HG02610 (cell line): ENCODE measurements around the gene GBP6.
"Not testable (repeated sequence)": the region's sequence is repeated elsewhere in the genome, so short reads cannot be mapped to it uniquely, and the experiment has no call there.

Experiments used
- ATAC-seq: cut with Tn5 transposase; IDR thresholded peaks from one replicate; pipeline ENCODE4 v1.9.1; 2021; ENCODE audit warnings: mild to moderate bottlenecking, moderate library complexity; ENCODE audit not compliant: unreplicated experiment

The GBP6 gene

DNA sequence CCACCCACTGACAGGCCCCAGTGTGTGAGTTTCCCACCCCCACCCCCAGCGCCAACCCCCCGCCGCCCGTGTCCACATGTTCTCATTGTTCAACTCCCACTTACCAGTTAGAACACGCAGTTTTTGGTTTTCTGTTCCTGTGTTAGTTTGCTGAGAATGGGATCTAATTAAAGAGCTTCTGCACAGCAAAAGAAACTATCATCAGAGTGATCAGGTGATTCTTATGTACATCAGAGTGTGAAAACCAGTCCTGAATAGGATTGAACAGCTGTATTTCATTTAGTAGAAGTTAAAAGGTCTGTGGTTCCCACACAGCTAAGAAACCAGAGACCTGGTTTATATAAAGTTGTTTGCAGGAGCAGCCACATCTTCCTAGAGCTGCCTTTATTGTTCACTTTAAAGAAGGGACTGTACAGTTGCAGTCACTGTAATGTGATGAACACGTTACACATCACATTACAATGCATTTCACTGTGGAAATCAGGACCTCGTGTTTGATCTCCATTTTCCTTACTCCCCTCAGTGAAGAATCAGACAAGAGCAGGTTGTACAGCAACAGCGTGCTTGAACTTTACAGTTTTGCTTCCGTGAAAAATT, 1.2 kb downstream of the GBP6 start:
- ATAC-seq, result no peak

GRCh38 chr1:89367221-89367620, 3.4 kb downstream of the GBP6 start:
- ATAC-seq, result no peak

DNA sequence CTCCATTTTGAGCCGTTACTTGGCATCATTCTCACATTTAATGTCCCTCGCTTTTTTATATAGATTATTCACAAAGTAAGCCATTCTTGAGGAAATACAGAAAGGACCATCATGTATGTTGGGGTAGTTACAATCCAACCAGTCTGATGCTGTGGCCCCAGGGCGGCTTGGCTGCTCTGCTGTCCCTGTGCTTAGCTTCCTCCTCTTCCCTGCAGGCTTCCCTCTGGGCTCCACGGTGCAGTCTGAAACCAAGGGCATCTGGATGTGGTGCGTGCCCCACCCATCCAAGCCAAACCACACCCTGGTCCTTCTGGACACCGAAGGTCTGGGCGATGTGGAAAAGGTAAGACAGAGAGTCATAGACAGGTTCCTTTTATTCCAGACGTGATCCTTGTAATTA, 5.5 kb downstream of the GBP6 start:
- ATAC-seq, result no peak

- ATAC-seq, result not testable (repeated sequence)
These were observed 10.0 kb downstream of the GBP6 start for GRCh38 chr1:89373810-89374209.

DNA sequence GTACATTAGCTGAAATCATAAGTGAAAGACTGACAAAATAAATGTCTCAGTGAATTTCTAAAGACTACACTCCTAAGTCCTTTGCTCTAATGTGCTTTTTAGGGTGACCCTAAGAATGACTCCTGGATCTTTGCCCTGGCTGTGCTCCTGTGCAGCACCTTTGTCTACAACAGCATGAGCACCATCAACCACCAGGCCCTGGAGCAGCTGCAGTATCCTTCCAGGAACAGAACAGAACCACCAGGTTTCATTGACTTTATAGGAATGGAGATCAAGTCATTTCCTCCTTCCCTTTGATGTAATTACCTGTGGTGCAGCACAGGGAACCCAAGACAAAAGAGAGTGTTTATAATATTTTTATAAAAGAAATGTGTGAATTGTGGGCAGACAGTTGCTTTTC, 14.1 kb downstream of the GBP6 start:
- ATAC-seq, result no peak

DNA sequence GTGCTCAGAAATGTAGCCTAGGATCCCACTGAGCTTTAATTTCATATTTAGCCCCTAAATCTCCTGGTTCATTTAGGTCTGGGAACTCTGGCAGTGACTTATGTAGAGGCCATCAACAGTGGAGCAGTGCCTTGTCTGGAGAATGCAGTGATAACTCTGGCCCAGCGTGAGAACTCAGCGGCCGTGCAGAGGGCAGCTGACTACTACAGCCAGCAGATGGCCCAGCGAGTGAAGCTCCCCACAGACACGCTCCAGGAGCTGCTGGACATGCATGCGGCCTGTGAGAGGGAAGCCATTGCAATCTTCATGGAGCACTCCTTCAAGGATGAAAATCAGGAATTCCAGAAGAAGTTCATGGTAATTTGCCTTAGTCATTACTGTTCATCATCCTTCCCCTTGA, 17.8 kb downstream of the GBP6 start:
- ATAC-seq, result no peak

DNA sequence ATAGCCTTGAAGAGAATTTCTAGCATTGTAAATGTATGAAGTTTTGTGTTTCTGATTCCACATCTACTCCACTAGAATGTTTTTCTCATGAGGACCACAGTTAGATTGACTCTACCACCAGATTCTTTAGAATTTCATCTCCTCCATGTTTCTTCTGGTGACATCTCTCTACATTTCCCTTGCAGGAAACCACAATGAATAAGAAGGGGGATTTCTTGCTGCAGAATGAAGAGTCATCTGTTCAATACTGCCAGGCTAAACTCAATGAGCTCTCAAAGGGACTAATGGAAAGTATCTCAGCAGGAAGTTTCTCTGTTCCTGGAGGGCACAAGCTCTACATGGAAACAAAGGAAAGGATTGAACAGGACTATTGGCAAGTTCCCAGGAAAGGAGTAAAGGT, 18.6 kb downstream of the GBP6 start:
- ATAC-seq, result no peak

GRCh38 chr1:89383185-89383584, 19.3 kb downstream of the GBP6 start:
- ATAC-seq, result no peak

DNA sequence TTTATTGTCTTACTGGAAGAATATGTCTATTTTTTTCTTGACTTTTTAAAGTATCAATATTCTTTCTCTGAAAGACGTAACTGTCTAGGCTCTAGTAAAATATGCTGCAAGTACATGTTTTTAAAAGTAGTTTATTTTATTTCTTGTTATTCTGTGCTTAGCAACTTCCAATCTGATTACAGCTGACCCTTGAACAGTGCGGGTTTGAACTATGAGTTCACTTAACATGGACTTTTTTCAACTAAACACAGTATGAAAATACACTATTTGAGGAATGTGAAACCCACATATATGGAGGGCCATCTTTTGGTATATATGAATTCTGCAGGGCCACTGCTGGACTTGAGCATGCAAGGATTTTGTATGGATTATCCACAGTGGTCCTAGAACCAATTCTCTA, 26.8 kb downstream of the GBP6 start:
- no peak for ATAC-seq

- no peak for ATAC-seq
These were observed 27.8 kb downstream of the GBP6 start for GRCh38 chr1:89391686-89392085.

DNA sequence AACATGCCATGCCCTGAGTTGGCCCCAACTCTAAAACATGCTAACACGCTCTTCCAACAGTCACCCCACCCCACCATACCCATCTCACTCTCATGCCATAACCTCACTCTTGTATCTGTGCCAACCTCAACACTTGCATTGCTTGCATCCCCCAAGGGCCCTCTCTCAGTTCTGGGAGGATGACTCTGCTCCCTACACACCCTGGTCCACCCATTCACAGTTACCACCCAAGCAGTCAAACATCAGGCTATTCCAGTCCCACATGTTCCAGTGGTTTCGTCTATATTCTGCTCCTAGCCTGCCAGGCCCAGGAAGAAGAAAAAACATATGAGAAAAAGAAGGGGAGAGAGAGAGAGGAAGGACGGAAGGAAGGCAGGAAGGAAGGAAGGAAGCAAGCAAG, 31.0 kb downstream of the GBP6 start:
- no peak for ATAC-seq

- ATAC-seq, result no peak
These were observed 33.0 kb downstream of the GBP6 start for GRCh38 chr1:89396902-89397301.

DNA sequence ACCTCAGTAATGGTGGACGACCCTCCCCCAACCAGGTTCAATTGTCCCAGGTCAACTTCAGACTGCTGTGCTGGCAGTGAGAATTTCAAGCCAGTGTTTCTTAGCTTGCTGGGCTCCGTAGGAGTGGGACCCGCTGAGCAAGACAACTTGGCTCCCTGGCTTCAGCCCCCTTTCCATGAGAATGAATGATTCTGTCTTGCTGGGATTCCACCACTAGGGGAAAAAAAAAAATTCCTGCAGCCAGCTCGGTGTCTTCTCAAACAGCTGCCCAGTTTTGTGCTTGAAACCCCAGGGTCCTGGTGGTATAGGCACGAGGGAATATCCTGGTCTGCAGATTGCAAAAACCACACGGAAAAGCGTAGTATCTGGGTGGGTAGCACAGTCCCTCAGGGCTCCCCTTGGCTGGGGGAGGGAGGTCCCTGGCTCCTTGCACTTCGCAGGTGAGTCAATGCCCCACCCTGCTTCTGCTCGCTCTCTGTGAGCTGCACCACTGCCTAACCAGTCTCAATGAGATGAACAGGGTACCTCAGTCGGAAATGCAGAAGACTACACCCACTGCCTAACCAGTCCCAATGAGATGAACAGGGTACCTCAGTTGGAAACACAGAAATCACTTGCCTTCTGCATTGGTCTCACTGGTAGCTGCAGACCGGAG, 41.5 kb downstream of the GBP6 start:
- ATAC-seq, result no peak

- ATAC-seq, result no peak
These were observed 43.5 kb downstream of the GBP6 start for GRCh38 chr1:89407360-89407759.

DNA sequence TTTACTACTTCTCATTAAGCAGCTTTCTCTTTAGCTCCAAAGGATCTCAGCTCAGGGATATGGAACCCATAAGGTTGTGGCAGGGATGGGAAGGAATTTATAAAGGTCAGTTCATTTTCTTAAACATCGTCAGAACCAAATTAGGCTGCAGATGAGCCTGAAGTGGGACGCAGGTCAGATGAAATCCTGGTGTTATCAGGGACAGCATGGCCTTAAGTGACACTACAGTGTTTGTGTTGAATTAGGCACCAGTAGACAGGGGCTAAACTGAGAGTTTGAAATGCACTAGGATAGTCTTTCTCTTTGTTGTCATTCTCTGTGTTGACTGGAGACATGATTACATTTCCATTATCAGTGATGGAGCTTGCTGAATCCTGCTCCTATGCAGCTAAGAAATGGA, 43.9 kb downstream of the GBP6 start:
- ATAC-seq, result not testable (repeated sequence)

DNA sequence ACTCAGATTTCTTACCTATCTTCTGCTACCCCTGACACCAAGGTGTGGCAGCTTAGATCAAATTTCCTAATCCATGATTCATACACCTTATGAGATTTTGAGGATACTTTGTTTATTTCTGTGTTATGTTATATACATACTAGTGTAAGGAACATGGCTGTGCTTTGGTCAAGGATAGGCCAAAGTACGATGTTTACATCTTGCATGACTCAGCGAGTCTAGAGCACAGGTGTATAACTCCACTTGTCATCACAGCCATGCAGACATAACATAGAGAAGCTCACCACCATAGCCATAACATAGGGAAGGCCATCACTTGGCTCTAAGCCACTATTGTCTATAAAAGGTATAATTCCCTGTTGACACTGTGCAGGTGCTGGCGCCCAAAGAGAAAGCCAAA, 61.2 kb downstream of the GBP6 start:
- ATAC-seq, result no peak

- no peak for ATAC-seq
These were observed 65.2 kb downstream of the GBP6 start for GRCh38 chr1:89429062-89429461.

- not testable (repeated sequence) for ATAC-seq
These were observed 65.8 kb downstream of the GBP6 start for GRCh38 chr1:89429681-89430080.

- no peak for ATAC-seq
These were observed 69.6 kb downstream of the GBP6 start for GRCh38 chr1:89433421-89433820.

GRCh38 chr1:89434058-89434780, 70.4 kb downstream of the GBP6 start:
- not testable (repeated sequence) for ATAC-seq
